Kidney (tissue), 14 donors: ENCODE data around the gene ZFPL1. TPM values are rescaled to one million over a fixed set of nuclear protein-coding genes. Genes with fewer than 3 reads are reported as not detected.
"Not testable (repeated sequence)": the region's sequence is repeated elsewhere in the genome, so short reads cannot be mapped to it uniquely, and the experiment has no call there.

ENCODE experiments used
- DNase-seq, 5 donors: peaks; one replicate each; pipeline ENCODE4 v3.0.0-alpha.2; 2013 to 2020
- FAIRE-seq: peaks from 2 replicates; lab custom pipeline; 2012; peaks lifted over from hg19 to GRCh38; lab: Jason Lieb, UNC
- H3K27ac ChIP-seq, 2 donors: one replicate each; pipeline ENCODE4 v1.7.0; 2013; ENCODE audit warnings: low read depth in 2 of 2, low read length in 2 of 2, inconsistent platforms in 1 of 2
- H3K27me3 ChIP-seq: one replicate; pipeline ENCODE4 v1.7.1; 2013; ENCODE audit warnings: low read length, inconsistent platforms; ENCODE audit not compliant: control insufficient read depth, insufficient read depth
- H3K36me3 ChIP-seq, 3 donors: one replicate each; pipeline versions ENCODE4 v1.7.0 to v1.7.1; 2013; ENCODE audit warnings: low read length in 3 of 3, control low read depth in 1 of 3, inconsistent platforms in 1 of 3; ENCODE audit not compliant: insufficient read depth in 3 of 3, control insufficient read depth in 2 of 3
- H3K4me1 ChIP-seq, 3 donors: one replicate each; pipeline versions ENCODE4 v1.7.0 to v1.7.1; 2013; ENCODE audit warnings: low read length in 3 of 3, inconsistent platforms in 1 of 3, low read depth in 1 of 3; ENCODE audit not compliant: control insufficient read depth in 2 of 3, insufficient read depth in 2 of 3
- H3K4me3 ChIP-seq, 3 donors: one replicate each; pipeline versions ENCODE4 v1.7.0 to v1.8.1; 2013; ENCODE audit warnings: low read length in 3 of 3, control low read depth in 1 of 3, inconsistent platforms in 1 of 3
- H3K9ac ChIP-seq, 3 donors: one replicate each; pipeline versions ENCODE4 v1.7.0 to v1.7.1; 2013; ENCODE audit warnings: low read length in 3 of 3, control low read depth in 1 of 3, inconsistent platforms in 1 of 3
- H3K9me3 ChIP-seq, 3 donors: one replicate each; pipeline versions ENCODE4 v1.7.0 to v1.7.1; 2013; ENCODE audit warnings: low read length in 3 of 3, control low read depth in 1 of 3, inconsistent platforms in 1 of 3; ENCODE audit not compliant: control insufficient read depth in 2 of 3, insufficient read depth in 1 of 3
- intact Hi-C: fragments of 100-400 bp; cut with DNase I; formaldehyde crosslinking; loops from one replicate; pipeline ENCODE4 v1.11.1; 2022
- polyA plus RNA-seq: library from polyadenylated mRNA; stranded (reverse); fragments of 350-450 nt; fragmentation: Illumina TruSeq; extraction: RNeasy Lipid Tissue Mini Kit (QIAGEN cat#74804); gene quantifications from one replicate; pipeline ENCODE4 v1.2.3, GENCODE V29; 2014; ENCODE audit warnings: low read depth, low replicate concordance; ENCODE audit not compliant: insufficient read depth
- total RNA-seq: library from RNA; stranded (reverse); fragmentation: NEBNext Ultra II Directional; extraction: Animal tissue kit (Norgen Biotek cat#: 25700); gene quantifications from one replicate; pipeline ENCODE4 v1.2.1, GENCODE V29; 2021
- TF ChIP-seq, protein P1 (sequence below): IDR thresholded peaks from 3 replicates; pipeline ENCODE4 v1.5.1; 2012; ENCODE audit warnings: mild to moderate bottlenecking, moderate library complexity, borderline replicate concordance; ENCODE audit not compliant: insufficient read depth; ENCODE audit errors: extremely low read depth
- donor health status: control.
- donor health status: control.
- donor health status: control.
- donor health status: control.
- donor health status: control.
- donor health status: DM: yes; HTN: yes; CAD: no.
- donor health status: Normal renal cell carcinoma (clear cell type).

Gene ZFPL1
- total and polyA plus RNA-seq, 2 donors from 2014 or later: 31.4 to 43.1 TPM

DNA sequence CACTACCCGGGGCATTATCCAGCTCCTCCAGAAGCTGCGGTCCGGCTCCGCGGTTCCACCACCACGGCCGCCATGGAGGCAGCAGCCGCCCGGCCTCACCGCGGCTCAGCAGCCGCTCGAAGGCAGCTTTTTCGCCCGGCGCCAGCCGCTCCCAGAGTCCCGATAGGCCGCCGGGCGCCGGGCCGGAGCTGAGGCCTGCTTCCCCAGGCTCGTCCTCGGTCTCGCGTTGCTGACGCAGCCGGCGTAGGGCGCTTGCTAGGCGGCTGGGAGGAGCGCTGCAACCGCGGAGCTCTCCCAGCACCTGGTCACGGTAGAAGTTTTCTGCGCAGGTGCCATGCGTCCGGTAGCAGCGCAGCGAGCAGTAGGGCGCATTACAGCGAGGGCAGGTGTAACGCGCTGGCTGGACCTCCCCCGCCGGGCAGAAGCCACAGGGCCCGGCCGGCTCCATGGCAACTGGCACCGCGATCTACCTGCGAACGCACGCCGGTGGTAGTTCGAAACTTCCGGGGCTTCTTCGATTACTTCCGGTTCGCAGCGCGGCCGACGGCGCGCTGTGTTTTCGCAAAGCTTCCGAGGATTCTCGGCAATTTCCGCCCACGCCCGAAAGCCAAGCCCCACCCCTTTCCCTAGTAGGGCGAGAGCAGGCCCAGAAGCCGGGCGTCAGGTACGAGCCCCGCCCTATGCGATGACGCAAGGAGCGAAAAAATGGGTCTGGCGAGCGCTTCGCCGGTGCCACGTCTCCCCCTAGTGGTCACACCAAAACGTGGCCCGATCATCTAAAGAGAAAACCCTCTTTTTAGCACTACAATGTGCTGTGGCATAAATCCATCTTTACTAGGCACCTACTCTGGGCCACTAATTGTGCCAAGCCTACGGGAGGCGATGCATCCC lies 33.4 kb downstream of the ZFPL1 start, which contains the start of gene ZNHIT2:
Gene ZNHIT2 (minus strand): TSS at position 496 of the 891 bp plus-strand sequence. CDS start 48 bp downstream, at position 448.
- Histone ChIP-seq H3K27ac (peak within 1 kb of the TSS; percentile 74 to 76), H3K27me3 (no peaks in the 10 kb centered on the region), H3K9ac (peak within 1 kb of the TSS; percentile 6 to 85 (median 67)), H3K9me3 (no peaks in the 10 kb centered on the region), H3K4me1 (peaks cover 2 to 40% (median 14%) of the 10 kb centered on the region in 3 donors), H3K36me3 (peaks cover 2 to 22% (median 12%) of the 10 kb centered on the region in 3 donors), H3K4me3 (peak within 1 kb of the TSS; percentile 86 to 90 (median 87))
- TF ChIP-seq, protein P1, sequence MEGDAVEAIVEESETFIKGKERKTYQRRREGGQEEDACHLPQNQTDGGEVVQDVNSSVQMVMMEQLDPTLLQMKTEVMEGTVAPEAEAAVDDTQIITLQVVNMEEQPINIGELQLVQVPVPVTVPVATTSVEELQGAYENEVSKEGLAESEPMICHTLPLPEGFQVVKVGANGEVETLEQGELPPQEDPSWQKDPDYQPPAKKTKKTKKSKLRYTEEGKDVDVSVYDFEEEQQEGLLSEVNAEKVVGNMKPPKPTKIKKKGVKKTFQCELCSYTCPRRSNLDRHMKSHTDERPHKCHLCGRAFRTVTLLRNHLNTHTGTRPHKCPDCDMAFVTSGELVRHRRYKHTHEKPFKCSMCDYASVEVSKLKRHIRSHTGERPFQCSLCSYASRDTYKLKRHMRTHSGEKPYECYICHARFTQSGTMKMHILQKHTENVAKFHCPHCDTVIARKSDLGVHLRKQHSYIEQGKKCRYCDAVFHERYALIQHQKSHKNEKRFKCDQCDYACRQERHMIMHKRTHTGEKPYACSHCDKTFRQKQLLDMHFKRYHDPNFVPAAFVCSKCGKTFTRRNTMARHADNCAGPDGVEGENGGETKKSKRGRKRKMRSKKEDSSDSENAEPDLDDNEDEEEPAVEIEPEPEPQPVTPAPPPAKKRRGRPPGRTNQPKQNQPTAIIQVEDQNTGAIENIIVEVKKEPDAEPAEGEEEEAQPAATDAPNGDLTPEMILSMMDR: peak; percentile 96
- DNase-seq (peak; percentile 100), FAIRE-seq (peak; percentile 95)
- intact Hi-C loops: no loop called here

DNA sequence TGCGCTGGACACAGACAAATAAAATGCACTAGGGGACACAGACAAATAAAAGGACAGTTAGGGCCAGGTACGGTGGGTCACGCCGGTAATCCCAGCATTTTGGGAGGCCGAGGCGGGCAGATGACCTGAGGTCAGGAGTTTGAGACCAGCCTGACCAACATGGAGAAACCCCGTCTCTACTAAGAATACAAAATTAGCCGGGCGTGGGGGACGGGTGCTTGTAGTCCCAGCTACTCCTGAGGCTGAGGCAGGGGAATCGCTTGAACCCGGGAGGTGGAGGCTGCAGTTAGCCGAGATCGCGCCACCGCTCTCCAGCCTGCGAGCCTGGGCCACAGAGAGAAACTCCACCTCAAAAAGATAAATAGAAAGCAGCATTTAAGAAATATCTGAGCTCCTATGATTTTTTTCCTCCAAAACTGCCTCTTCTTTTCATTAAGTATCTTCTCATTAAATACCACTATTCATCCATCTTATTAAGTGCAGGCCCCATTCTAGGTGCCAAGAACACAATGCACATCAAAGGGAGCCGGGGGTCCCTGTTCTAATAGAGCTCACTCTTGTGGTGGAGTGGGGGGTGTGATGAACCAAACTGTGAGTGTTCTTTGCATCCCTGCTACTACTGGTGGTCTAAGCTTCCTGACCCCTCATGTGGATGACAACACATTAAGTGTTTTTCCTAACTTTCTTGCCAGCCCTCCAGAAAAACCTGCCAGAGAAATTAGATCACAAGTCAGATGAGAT lies 34.2 kb downstream of the ZFPL1 start:
- DNase-seq (peak in 2 of 5 donors; percentile 22 to 40), FAIRE-seq (no peak)
- no peak overlapping the region for H3K9ac ChIP-seq
- TF ChIP-seq, protein P1: no peak
- peaks cover 2 to 37% (median 17%) of the 10 kb centered on the region in 3 donors for H3K4me1 ChIP-seq
- H3K4me3 ChIP-seq: no peak overlapping the region
- H3K27me3 ChIP-seq: no peaks in the 10 kb centered on the region
- H3K36me3 ChIP-seq: peaks cover 2 to 22% (median 12%) of the 10 kb centered on the region in 3 donors
- H3K9me3 ChIP-seq: no peaks in the 10 kb centered on the region
- intact Hi-C loops: no loop called here
- H3K27ac ChIP-seq: peak overlapping the region; percentile 41 to 43

DNA sequence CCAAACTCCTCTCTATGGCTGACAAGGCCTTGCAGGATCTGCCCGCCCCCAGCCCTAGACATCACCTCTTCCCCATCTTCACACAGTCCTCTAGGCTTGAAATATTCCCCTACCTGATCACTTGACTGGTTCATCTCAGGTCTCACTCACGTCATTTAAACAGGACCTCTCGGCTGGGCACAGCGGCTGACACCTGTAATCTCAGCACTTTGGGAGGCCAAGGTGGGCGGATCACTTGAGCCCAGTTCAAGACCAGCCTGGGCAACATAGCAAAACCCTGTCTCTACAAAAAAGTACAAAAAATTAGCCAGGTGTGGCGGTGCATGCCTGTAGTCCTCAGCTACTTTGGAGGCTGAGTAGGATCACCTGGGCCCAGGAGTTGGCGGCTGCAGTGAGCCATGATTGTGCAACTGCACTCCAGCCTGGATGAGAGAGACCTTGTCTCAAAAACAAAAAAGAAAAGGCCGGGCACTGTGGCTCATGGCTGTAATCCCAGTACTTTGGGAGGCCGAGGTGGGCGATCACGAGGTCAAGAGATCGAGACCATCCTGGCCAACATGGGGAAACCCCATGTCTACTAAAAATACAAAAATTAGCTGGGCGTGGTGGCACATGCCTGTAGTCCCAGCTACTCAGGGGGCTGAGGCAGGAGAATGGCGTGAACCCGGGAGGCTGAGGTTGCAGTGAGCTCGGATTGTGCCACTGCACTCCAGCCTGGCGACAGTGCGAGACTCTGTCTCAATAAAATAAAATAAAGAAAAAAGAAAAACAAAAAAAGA lies 35.1 kb downstream of the ZFPL1 start:
- FAIRE-seq, H3K4me3 ChIP-seq, H3K27ac ChIP-seq, H3K27me3 ChIP-seq, H3K9me3 ChIP-seq, H3K9ac ChIP-seq, intact Hi-C loops: not testable (repeated sequence)
- H3K36me3 ChIP-seq: peaks cover 2 to 23% (median 12%) of the 10 kb centered on the region in 3 donors
- H3K4me1 ChIP-seq: peaks cover 2 to 31% (median 17%) of the 10 kb centered on the region in 3 donors
- DNase-seq: peak in 2 of 5 donors; percentile 41 to 56
